ENCODE data around the gene SLC6A11.

Gene SLC6A11

GRCh38 chr3:10929978-10930665 is 114.1 kb downstream of the SLC6A11 start:
- DNase-seq (ENCODE audit: low spot score), result no peak

GRCh38 chr3:10930666-10931040 is 114.6 kb downstream of the SLC6A11 start:
- no peak for DNase-seq (ENCODE audit: low spot score)
- Mint-ChIP-seq H3K27me3 (ENCODE audit: low read depth) (no peaks in the 10 kb centered on the region), H3K36me3 (ENCODE audit: low read depth) (no peaks in the 10 kb centered on the region), H3K4me3 (no peak overlapping the region), H3K9me3 (no peaks in the 10 kb centered on the region), H3K27ac (no peak overlapping the region), H3K4me1 (ENCODE audit: low read depth) (no peaks in the 10 kb centered on the region)

More at GRCh38 chr3:10929978-10930665, 114.1 kb downstream of the SLC6A11 start:
- H3K36me3 Mint-ChIP-seq (ENCODE audit: low read depth), result no peaks in the 10 kb centered on the region
- no peak overlapping the region for H3K27ac Mint-ChIP-seq
- H3K27me3 Mint-ChIP-seq (ENCODE audit: low read depth), result no peaks in the 10 kb centered on the region
- no peak overlapping the region for H3K4me3 Mint-ChIP-seq
- no peaks in the 10 kb centered on the region for H3K9me3 Mint-ChIP-seq
- no peaks in the 10 kb centered on the region for H3K4me1 Mint-ChIP-seq (ENCODE audit: low read depth)

DNA sequence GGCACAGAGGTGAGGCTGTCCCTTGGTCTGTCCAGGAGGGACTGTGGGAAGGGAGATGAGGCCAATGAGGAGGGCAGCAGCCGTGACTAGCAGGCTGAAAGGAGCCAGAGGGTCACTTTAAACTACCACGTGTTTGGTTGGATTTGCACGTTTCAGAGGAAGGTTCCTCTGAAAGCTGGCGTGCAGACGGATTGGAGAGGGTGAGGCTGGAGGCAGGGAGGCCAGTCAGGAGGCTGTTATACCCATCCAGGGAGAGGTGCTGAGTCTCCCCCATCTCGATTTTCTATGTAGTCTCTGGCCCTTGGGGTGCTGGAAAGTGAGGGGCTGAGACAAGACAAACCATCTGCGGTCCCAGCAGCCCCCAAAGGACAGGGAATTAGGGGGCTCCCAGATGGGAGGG is 116.6 kb downstream of the SLC6A11 start:
- Mint-ChIP-seq H3K27ac (no peak overlapping the region), H3K27me3 (ENCODE audit: low read depth) (no peaks in the 10 kb centered on the region), H3K36me3 (ENCODE audit: low read depth) (no peaks in the 10 kb centered on the region), H3K4me1 (ENCODE audit: low read depth) (no peaks in the 10 kb centered on the region), H3K4me3 (no peak overlapping the region), H3K9me3 (no peaks in the 10 kb centered on the region)
- no peak for DNase-seq (ENCODE audit: low spot score)

DNA sequence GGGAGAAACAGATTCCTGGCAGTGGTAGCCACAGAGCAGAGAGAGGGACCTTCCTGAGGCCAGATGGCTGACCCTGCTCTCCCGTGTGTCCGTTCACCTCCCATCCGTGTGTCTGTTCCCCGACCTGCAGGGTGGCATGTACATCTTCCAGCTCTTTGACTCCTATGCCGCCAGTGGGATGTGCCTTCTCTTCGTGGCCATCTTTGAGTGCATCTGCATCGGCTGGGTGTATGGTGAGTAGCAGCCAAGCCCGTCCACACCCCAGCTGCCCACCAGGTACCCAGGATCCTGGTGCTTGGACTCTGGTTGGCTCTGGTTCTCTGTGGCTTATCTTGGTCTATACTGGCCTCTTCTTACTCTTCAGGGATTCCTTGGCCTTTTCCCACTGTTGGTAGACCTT is 117.0 kb downstream of the SLC6A11 start:
- Mint-ChIP-seq H3K4me3 (no peak overlapping the region), H3K4me1 (ENCODE audit: low read depth) (no peaks in the 10 kb centered on the region), H3K27ac (no peak overlapping the region), H3K36me3 (ENCODE audit: low read depth) (no peaks in the 10 kb centered on the region), H3K9me3 (no peaks in the 10 kb centered on the region), H3K27me3 (ENCODE audit: low read depth) (no peaks in the 10 kb centered on the region)
- no peak for DNase-seq (ENCODE audit: low spot score)

- DNase-seq (ENCODE audit: low spot score), result no peak
- no peaks in the 10 kb centered on the region for H3K36me3 Mint-ChIP-seq (ENCODE audit: low read depth)
- H3K4me3 Mint-ChIP-seq, result no peak overlapping the region
- H3K9me3 Mint-ChIP-seq, result no peaks in the 10 kb centered on the region
- H3K4me1 Mint-ChIP-seq (ENCODE audit: low read depth), result no peaks in the 10 kb centered on the region
- H3K27ac Mint-ChIP-seq, result no peak overlapping the region
- H3K27me3 Mint-ChIP-seq (ENCODE audit: low read depth), result no peaks in the 10 kb centered on the region
These were observed 117.4 kb downstream of the SLC6A11 start for GRCh38 chr3:10933470-10933804.

GRCh38 chr3:10933805-10934481 is 117.9 kb downstream of the SLC6A11 start:
- DNase-seq (ENCODE audit: low spot score), result no peak
- Mint-ChIP-seq H3K27me3 (ENCODE audit: low read depth) (no peaks in the 10 kb centered on the region), H3K36me3 (ENCODE audit: low read depth) (no peaks in the 10 kb centered on the region), H3K27ac (no peak overlapping the region), H3K4me3 (no peak overlapping the region), H3K9me3 (no peaks in the 10 kb centered on the region), H3K4me1 (ENCODE audit: low read depth) (no peaks in the 10 kb centered on the region)

- H3K4me3 Mint-ChIP-seq, result no peak overlapping the region
- DNase-seq (ENCODE audit: low spot score), result no peak
These were observed 119.0 kb downstream of the SLC6A11 start for GRCh38 chr3:10935028-10935427.

DNA sequence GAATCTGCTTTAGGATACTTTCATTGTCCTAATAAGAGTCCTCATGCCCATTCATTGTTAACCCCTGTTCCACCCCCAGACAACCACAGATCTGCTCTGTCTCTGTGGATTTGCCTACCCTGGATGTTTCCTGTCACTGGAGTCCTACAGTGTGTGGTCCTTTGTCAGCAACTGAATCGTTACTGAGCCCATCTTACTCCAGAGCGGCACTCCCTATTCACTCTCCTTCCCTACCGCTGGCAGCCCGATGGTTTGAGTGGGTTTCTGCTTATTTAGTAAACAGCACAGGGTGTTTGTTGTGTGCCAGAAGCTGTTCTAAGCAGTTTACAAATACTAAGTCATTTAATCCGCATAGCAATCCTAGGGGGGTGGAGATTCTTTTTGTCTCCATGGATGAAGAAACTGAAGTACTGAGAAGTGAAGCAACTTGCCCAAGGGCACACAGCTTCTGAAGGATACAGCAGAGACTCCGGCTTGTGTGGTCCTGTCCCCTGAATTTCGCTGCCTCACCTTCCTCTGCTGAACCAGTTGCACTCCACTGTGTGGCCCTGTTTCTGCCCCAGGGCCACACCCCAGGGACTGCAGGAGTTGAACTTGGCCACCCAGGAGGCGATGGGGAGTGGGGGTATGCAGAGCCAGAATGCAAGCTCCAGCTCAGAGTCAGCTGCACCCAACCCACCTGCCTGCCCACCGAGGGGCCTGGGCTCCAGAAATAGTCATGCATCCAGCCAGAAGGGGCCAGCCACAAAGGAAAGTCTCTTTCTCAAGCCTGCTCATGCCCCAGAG is 120.0 kb downstream of the SLC6A11 start:
- Mint-ChIP-seq H3K9me3 (no peaks in the 10 kb centered on the region), H3K27ac (no peak overlapping the region), H3K36me3 (ENCODE audit: low read depth) (no peaks in the 10 kb centered on the region), H3K27me3 (ENCODE audit: low read depth) (no peaks in the 10 kb centered on the region), H3K4me1 (ENCODE audit: low read depth) (no peaks in the 10 kb centered on the region), H3K4me3 (no peak overlapping the region)
- no peak for DNase-seq (ENCODE audit: low spot score)

More at GRCh38 chr3:10935028-10935427, 119.0 kb downstream of the SLC6A11 start:
- H3K36me3 Mint-ChIP-seq (ENCODE audit: low read depth), result no peaks in the 10 kb centered on the region
- no peaks in the 10 kb centered on the region for H3K27me3 Mint-ChIP-seq (ENCODE audit: low read depth)
- no peaks in the 10 kb centered on the region for H3K4me1 Mint-ChIP-seq (ENCODE audit: low read depth)
- no peaks in the 10 kb centered on the region for H3K9me3 Mint-ChIP-seq
- no peak overlapping the region for H3K27ac Mint-ChIP-seq

- no peaks in the 10 kb centered on the region for H3K36me3 Mint-ChIP-seq (ENCODE audit: low read depth)
- H3K27me3 Mint-ChIP-seq (ENCODE audit: low read depth), result no peaks in the 10 kb centered on the region
- H3K4me3 Mint-ChIP-seq, result no peak overlapping the region
- no peak overlapping the region for H3K27ac Mint-ChIP-seq
- no peaks in the 10 kb centered on the region for H3K4me1 Mint-ChIP-seq (ENCODE audit: low read depth)
- DNase-seq (ENCODE audit: low spot score), result no peak
- H3K9me3 Mint-ChIP-seq, result no peaks in the 10 kb centered on the region
These were observed 120.7 kb downstream of the SLC6A11 start for GRCh38 chr3:10936686-10937085.

- Mint-ChIP-seq H3K4me3 (no peak overlapping the region), H3K9me3 (peaks cover 3% of the 10 kb centered on the region)
These were observed 121.3 kb downstream of the SLC6A11 start for GRCh38 chr3:10937141-10937825.

DNA sequence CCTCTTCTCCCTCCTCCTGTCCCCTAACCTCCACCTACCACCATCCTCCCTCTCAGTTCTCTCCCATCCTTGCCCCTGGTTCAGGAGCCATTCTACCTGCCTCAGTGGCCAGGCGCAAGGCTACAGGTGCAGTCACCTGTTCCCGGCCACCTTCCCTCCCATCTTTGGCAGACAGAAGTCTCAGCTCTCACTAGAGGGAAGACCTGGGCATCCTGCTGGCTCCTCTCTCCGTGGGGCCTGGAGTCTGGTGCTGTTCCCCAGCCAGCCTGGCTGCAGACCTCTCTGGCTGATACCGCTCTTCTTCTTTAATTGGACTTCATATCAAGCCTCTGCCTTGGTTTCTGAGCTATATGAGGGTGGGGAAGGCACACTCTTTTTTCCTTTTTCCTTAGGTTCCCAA is 123.5 kb downstream of the SLC6A11 start:
- H3K27ac Mint-ChIP-seq, result no peak overlapping the region
- no peaks in the 10 kb centered on the region for H3K27me3 Mint-ChIP-seq (ENCODE audit: low read depth)
- H3K4me1 Mint-ChIP-seq (ENCODE audit: low read depth), result no peaks in the 10 kb centered on the region
- peaks cover 3% of the 10 kb centered on the region for H3K9me3 Mint-ChIP-seq
- no peaks in the 10 kb centered on the region for H3K36me3 Mint-ChIP-seq (ENCODE audit: low read depth)
- no peak overlapping the region for H3K4me3 Mint-ChIP-seq
- DNase-seq (ENCODE audit: low spot score), result no peak

More at GRCh38 chr3:10937141-10937825, 121.3 kb downstream of the SLC6A11 start:
- DNase-seq (ENCODE audit: low spot score), result no peak
- Mint-ChIP-seq H3K4me1 (ENCODE audit: low read depth) (no peaks in the 10 kb centered on the region), H3K27ac (no peak overlapping the region), H3K36me3 (ENCODE audit: low read depth) (no peaks in the 10 kb centered on the region), H3K27me3 (ENCODE audit: low read depth) (no peaks in the 10 kb centered on the region)

DNA sequence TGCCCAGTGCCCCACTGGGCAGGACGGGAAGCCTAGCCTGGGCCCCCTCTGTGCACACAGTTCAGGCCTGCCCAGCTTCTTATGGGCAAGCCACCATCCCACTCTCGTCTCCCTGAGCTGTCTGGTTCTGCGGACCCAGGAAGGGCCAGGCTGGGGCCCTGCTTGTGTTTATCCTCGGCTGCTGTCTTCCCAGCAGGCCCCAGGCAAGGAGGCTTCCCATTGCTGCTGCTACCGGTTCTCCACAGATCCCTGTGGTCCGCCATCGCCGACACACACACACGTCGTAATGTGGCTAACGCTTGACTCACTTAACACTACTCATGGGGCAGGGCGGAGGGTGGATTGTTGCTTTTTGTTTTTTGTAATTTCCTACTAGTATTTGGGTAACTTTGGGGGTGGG is 124.1 kb downstream of the SLC6A11 start:
- Mint-ChIP-seq H3K36me3 (ENCODE audit: low read depth) (no peaks in the 10 kb centered on the region), H3K27me3 (ENCODE audit: low read depth) (no peaks in the 10 kb centered on the region), H3K9me3 (peaks cover 3% of the 10 kb centered on the region), H3K4me1 (ENCODE audit: low read depth) (no peaks in the 10 kb centered on the region), H3K4me3 (no peak overlapping the region), H3K27ac (no peak overlapping the region)
- DNase-seq (ENCODE audit: low spot score), result no peak

DNA sequence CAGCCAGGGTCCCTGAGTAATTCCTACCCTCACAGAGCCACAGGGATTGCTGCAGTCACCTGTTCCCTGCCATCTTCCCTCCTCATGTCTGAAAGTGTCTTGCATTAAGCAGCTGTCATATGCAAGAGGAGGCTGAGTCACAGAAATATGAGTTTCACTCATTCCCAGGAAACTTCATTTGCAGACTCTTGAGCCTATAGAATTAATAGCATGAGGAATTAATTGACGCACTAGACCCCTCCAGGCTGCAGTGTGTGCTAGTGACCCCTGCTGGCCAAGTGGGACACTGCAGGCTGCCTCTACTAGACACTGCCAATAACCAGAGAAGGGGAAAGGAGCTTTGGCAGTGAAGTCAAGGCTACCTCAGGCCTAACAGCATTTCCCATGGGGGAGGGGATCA is 125.9 kb downstream of the SLC6A11 start:
- peaks cover 3% of the 10 kb centered on the region for H3K9me3 Mint-ChIP-seq
- no peak overlapping the region for H3K27ac Mint-ChIP-seq
- no peak for DNase-seq (ENCODE audit: low spot score)
- H3K36me3 Mint-ChIP-seq (ENCODE audit: low read depth), result no peaks in the 10 kb centered on the region
- no peak overlapping the region for H3K4me3 Mint-ChIP-seq
- H3K27me3 Mint-ChIP-seq (ENCODE audit: low read depth), result no peaks in the 10 kb centered on the region
- H3K4me1 Mint-ChIP-seq (ENCODE audit: low read depth), result no peaks in the 10 kb centered on the region

DNA sequence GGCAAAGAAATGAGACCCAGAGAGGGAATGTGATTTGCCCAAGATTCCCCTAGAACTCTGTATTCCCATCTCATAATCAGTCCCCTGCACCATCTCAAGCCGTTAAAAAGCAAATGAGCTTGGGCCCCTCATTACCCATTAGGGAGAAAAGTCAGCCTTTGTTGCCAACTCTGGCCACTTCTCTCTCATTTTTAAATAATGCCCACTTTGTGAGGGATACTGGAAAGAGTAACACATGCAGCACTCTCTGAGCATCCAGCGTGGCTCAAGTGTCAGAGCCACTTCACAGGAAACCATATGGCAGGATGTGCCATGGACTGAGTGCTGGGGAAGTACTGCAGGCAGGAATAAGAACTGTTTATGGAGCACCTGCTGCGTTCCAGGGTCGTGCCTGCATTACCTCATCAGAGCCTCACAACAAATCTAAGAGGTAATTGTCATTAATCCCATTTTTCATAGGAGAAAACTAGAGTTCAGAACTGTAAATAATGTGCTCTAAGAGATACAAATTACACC is 126.7 kb downstream of the SLC6A11 start:
- Mint-ChIP-seq H3K27me3 (ENCODE audit: low read depth) (no peaks in the 10 kb centered on the region), H3K27ac (no peak overlapping the region), H3K4me1 (ENCODE audit: low read depth) (no peaks in the 10 kb centered on the region), H3K9me3 (peaks cover 3% of the 10 kb centered on the region), H3K4me3 (no peak overlapping the region), H3K36me3 (ENCODE audit: low read depth) (no peaks in the 10 kb centered on the region)
- DNase-seq (ENCODE audit: low spot score), result no peak

Measured in T-helper 2 cell treated with Interferon-gamma antibody and Interleukin-4, amounts not matched to agents 5 μg/mL and 100 μg/mL, for 36 hours (primary cell).